Measurements from ENCODE around the gene ZIC2.

Gene ZIC2

GRCh38 chr13:99959540-99960230, 21.9 kb upstream of the ZIC2 start:
- DNase-seq (ENCODE audit: low spot score) = no peak

GRCh38 chr13:99960663-99961311, 20.8 kb upstream of the ZIC2 start:
- DNase-seq (ENCODE audit: low spot score) = no peak

- DNase-seq (ENCODE audit: low spot score) = no peak
Observed at GRCh38 chr13:99961636-99962035, 19.9 kb upstream of the ZIC2 start.

- no peak for DNase-seq (ENCODE audit: low spot score)
Observed at GRCh38 chr13:99962242-99962641, 19.3 kb upstream of the ZIC2 start.

GRCh38 chr13:99963816-99964339, 17.7 kb upstream of the ZIC2 start:
- no peak for DNase-seq (ENCODE audit: low spot score)

- no peak for DNase-seq (ENCODE audit: low spot score)
Observed at GRCh38 chr13:99965329-99966000, 16.1 kb upstream of the ZIC2 start.

- DNase-seq (ENCODE audit: low spot score) = no peak
Observed at GRCh38 chr13:99966064-99966805, 15.3 kb upstream of the ZIC2 start.

- no peak for DNase-seq (ENCODE audit: low spot score)
Observed at GRCh38 chr13:99967498-99967868, 14.1 kb upstream of the ZIC2 start.

- no peak for DNase-seq (ENCODE audit: low spot score)
Observed at GRCh38 chr13:99967869-99968520, 13.6 kb upstream of the ZIC2 start.

- no peak for DNase-seq (ENCODE audit: low spot score)
Observed at GRCh38 chr13:99968521-99969452, 12.8 kb upstream of the ZIC2 start.

- no peak for DNase-seq (ENCODE audit: low spot score)
Observed at GRCh38 chr13:99969453-99969918, 12.1 kb upstream of the ZIC2 start.

- DNase-seq (ENCODE audit: low spot score) = no peak
Observed at GRCh38 chr13:99969919-99970650, 11.5 kb upstream of the ZIC2 start.

- no peak for DNase-seq (ENCODE audit: low spot score)
Observed at GRCh38 chr13:99970651-99971575, 10.7 kb upstream of the ZIC2 start.

GRCh38 chr13:99971576-99972189, 9.9 kb upstream of the ZIC2 start, which contains the start of gene ZIC5:
ZIC5 (minus strand) TSS chr13:99971767; CDS start chr13:99971603, 164 bp downstream.
- DNase-seq (ENCODE audit: low spot score) = no peak

- DNase-seq (ENCODE audit: low spot score) = no peak
Observed at GRCh38 chr13:99972190-99972731, 9.3 kb upstream of the ZIC2 start.

- no peak for DNase-seq (ENCODE audit: low spot score)
Observed at GRCh38 chr13:99973163-99973807, 8.3 kb upstream of the ZIC2 start.

- no peak for DNase-seq (ENCODE audit: low spot score)
Observed at GRCh38 chr13:99973808-99974185, 7.8 kb upstream of the ZIC2 start.

Measured in NAMALWA (cell line).